GM18909 (cell line): ENCODE data around the gene BTF3L4.

Experiments
- ATAC-seq: cut with Tn5 transposase; IDR thresholded peaks from one replicate; pipeline ENCODE4 v1.9.1; 2021; ENCODE audit warnings: mild to moderate bottlenecking; ENCODE audit not compliant: unreplicated experiment, poor library complexity

BTF3L4 gene

GRCh38 chr1:52119301-52120079 is 63.4 kb downstream of the BTF3L4 start:
- ATAC-seq: no peak

DNA sequence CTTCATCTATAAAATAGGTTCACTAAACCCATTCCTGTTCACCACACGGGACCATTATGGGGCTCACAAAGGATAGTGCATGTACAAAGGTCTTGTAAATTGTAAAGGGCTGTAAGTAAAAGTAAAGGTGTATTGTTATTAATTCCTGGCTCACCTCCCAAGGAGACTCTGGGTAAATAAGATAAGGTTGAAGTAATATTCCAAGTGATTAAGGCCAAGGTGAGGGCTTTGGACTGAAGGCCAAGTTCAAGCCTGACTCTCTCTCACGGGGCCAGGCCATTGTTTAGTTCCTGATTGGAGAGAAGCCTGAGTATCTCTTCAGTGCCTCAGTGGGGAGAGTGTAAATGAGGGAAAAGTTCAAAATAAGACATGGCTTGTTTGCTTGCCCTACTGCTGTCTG is 66.3 kb downstream of the BTF3L4 start:
- ATAC-seq: no peak

- no peak for ATAC-seq
These were observed 67.5 kb downstream of the BTF3L4 start for GRCh38 chr1:52123622-52124021.

DNA sequence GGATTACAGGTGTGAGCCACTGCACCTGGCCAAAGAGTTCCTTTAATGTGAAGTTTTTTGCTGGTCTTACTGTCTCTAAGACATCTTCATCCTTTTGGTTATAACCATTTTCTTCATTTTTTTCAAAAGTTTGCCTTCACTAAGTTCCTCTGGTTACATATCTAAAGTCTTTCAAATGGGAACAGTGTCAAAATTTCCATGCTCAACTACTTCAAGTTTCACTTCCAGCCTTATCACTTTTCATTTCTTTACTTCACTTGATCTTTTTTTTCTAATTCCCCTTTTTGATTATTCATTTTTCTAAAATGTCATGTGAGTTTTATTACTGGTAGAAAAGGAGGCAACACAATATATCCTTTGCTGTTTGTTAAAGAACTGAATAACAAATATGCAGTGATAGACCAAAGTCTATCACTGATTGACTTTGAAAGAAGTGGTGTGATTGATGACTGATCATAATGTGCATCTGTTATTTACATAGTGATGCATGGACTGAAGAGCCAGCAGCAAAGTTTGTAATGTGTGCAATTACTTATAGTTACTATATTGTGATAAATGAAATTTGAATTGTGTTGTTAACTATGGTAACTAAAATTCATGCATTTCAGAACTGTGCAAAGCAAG is 69.8 kb downstream of the BTF3L4 start:
- no peak for ATAC-seq

GRCh38 chr1:52127181-52128180 is 71.4 kb downstream of the BTF3L4 start:
- no peak for ATAC-seq

DNA sequence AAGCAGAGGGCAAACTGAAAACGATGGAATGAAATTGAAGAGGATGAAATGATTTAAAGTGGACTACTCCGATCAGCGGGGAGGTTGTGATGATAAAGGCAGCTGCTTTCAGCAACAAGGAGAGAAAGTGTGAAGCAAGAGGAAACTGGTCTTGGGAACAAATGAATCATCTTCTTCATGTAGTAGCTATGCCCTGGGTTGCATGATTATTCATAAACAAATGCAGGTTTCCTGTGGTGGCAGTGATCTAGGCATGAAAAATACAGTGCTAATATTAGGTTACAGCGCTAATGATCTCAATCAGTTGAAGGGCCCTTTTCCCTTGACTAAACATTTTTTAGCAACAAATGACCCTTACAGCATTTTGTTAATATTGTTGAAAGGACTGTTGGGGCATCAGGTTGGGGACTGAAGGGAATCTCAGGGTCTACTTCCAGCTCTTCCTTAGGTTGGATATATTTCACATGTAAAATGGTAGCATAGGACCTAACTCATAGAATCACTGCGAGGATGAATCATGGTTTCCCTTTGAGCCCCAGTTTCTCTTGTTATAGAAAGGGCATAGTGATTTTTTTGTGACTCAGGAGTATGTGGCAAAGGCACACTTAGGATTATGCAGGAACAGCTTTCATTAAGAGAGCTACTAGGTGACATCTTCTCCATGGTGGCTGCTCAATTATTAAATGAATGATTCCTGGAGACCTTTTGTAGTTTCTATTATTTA is 83.9 kb downstream of the BTF3L4 start:
- ATAC-seq: no peak
